Neural cell (in vitro differentiated cells): ENCODE results near the gene RASGRP2. TPM values are rescaled to one million over a fixed set of nuclear protein-coding genes. Genes with fewer than 3 reads are reported as not detected.

Experiments
- H2AFZ ChIP-seq: fragments of 200-600, 300-800 bp; sonication (generic), shearing (Covaris generic); 2 replicates; pipeline ENCODE4 v1.6.0; 2014; ENCODE audit warnings: low read depth, mild to moderate bottlenecking, antibody characterized with exemption, low read length, moderate library complexity
- H3F3A ChIP-seq: fragments of 200-600 bp; shearing (Covaris generic); 2 replicates; pipeline ENCODE4 v1.6.1; 2016; ENCODE audit warnings: mild to moderate bottlenecking, moderate library complexity, mixed read lengths, antibody characterized with exemption, low read length; ENCODE audit not compliant: insufficient read depth, poor library complexity, severe bottlenecking
- H3K27ac ChIP-seq: fragments of 200-600, 300-800 bp; sonication (generic), shearing (Covaris generic); 2 replicates; pipeline ENCODE4 v1.5.1; 2014; ENCODE audit warnings: mild to moderate bottlenecking, low read length, moderate library complexity
- H3K27me3 ChIP-seq: fragments of 300-800, 200-600 bp; sonication (generic), shearing (Covaris generic); 2 replicates; pipeline ENCODE4 v1.6.0; 2014; ENCODE audit warnings: mild to moderate bottlenecking, low read depth, low read length, moderate library complexity; ENCODE audit not compliant: insufficient read depth
- H3K36me3 ChIP-seq: fragments of 300-800, 200-600 bp; sonication (generic), shearing (Covaris generic); 2 replicates; pipeline ENCODE4 v1.5.1; 2014; ENCODE audit warnings: mild to moderate bottlenecking, antibody characterized with exemption, low read length, moderate library complexity; ENCODE audit not compliant: insufficient read depth
- H3K4me2 ChIP-seq: fragments of 300-800, 200-600 bp; sonication (generic), shearing (Covaris generic); 2 replicates; pipeline ENCODE4 v1.6.0; 2014; ENCODE audit warnings: mild to moderate bottlenecking, low read length
- H3K4me3 ChIP-seq: fragments of 300-800, 200-600 bp; sonication (generic), shearing (Covaris generic); 2 replicates; pipeline ENCODE4 v1.5.1; 2014; ENCODE audit warnings: mild to moderate bottlenecking, low read length, moderate library complexity
- H3K79me2 ChIP-seq: fragments of 200-600 bp; shearing (Covaris generic); replicated peaks from 2 replicates; pipeline ENCODE4 v1.6.0; 2014; ENCODE audit warnings: mild to moderate bottlenecking, low read length, moderate library complexity; ENCODE audit not compliant: insufficient read depth
- H3K9ac ChIP-seq: fragments of 300-800, 200-600 bp; sonication (generic), shearing (Covaris generic); 2 replicates; pipeline ENCODE4 v1.6.1; 2016; ENCODE audit warnings: mild to moderate bottlenecking, low read length, mixed read lengths
- H3K9me2 ChIP-seq: fragments of 200-600 bp; shearing (Covaris generic); 2 replicates; pipeline ENCODE4 v1.6.1; 2016; ENCODE audit warnings: mild to moderate bottlenecking, low read length, mixed read lengths; ENCODE audit not compliant: insufficient read depth
- H3K9me3 ChIP-seq: fragments of 200-600, 300-800 bp; sonication (generic), shearing (Covaris generic); 2 replicates; pipeline ENCODE4 v1.6.1; 2016; ENCODE audit warnings: mild to moderate bottlenecking, mixed run types, low read length, moderate library complexity, mixed read lengths
- H4K20me1 ChIP-seq: fragments of 200-600 bp; shearing (Covaris generic); 2 replicates; pipeline ENCODE4 v1.6.1; 2016; ENCODE audit warnings: mild to moderate bottlenecking, mixed run types; ENCODE audit not compliant: insufficient read depth
- EP300 ChIP-seq: fragments of 450-650 bp; conservative IDR thresholded peaks from 2 replicates; pipeline ENCODE4 v1.6.1; 2014; ENCODE audit warnings: antibody characterized with exemption, mild to moderate bottlenecking, moderate library complexity; ENCODE audit not compliant: poor library complexity, severe bottlenecking
- EZH2 ChIP-seq: fragments of 200-600, 300-800 bp; shearing (Covaris generic), sonication (generic); IDR thresholded peaks from 2 replicates; pipeline ENCODE4 v1.6.1; 2014; ENCODE audit warnings: antibody characterized with exemption, low read length, borderline replicate concordance, mild to moderate bottlenecking; ENCODE audit not compliant: insufficient read depth, poor library complexity, severe bottlenecking
- MXI1 ChIP-seq: fragments of 450-650 bp; conservative IDR thresholded peaks from 2 replicates; pipeline ENCODE4 v1.6.1; 2014; ENCODE audit warnings: antibody characterized with exemption, mild to moderate bottlenecking; ENCODE audit not compliant: poor library complexity, severe bottlenecking
- POLR2AphosphoS5 ChIP-seq: IDR thresholded peaks from 2 replicates; pipeline ENCODE4 v1.6.1; 2012
- RAD21 ChIP-seq: fragments of 450-650 bp; conservative IDR thresholded peaks from 2 replicates; pipeline ENCODE4 v1.6.1; 2014; ENCODE audit warnings: antibody characterized with exemption, mild to moderate bottlenecking, moderate library complexity
- SMC3 ChIP-seq: fragments of 450-650 bp; conservative IDR thresholded peaks from 2 replicates; pipeline ENCODE4 v1.6.1; 2014; ENCODE audit warnings: antibody characterized with exemption, mild to moderate bottlenecking, moderate library complexity; ENCODE audit not compliant: poor library complexity
- TAF1 ChIP-seq: IDR thresholded peaks from 2 replicates; pipeline ENCODE4 v1.6.1; 2012; ENCODE audit warnings: low read depth
- polyA plus RNA-seq: library from polyadenylated mRNA; depleted of rRNA; stranded (reverse); fragments of >200 nt; gene quantifications from 2 replicates; pipeline ENCODE4 v1.2.3, GENCODE V29; 2014
- TF ChIP-seq, protein P1 (sequence below): IDR thresholded peaks from 2 replicates; pipeline ENCODE4 v1.6.1; 2012; ENCODE audit warnings: borderline replicate concordance
- TF ChIP-seq, protein P2 (sequence below): fragments of 450-650 bp; IDR thresholded peaks from 2 replicates; pipeline ENCODE4 v1.5.1; 2014; ENCODE audit warnings: antibody characterized with exemption, mild to moderate bottlenecking, moderate library complexity; ENCODE audit not compliant: poor library complexity, severe bottlenecking

Gene RASGRP2
- polyA plus RNA-seq, 1 donor from 2014 or later: 4.5 TPM

- no peak for TF ChIP-seq MXI1
- no peaks in the 10 kb centered on the region for H4K20me1 ChIP-seq
- no peaks in the 10 kb centered on the region for H3K36me3 ChIP-seq
- no peak overlapping the region for H2AFZ ChIP-seq
- H3K27ac ChIP-seq: peak overlapping the region; percentile 43
- H3K9ac ChIP-seq: peak overlapping the region; percentile 43
- no peaks in the 10 kb centered on the region for H3K9me3 ChIP-seq
- H3K79me2 ChIP-seq: peaks cover 14% of the 10 kb centered on the region
- H3K4me3 ChIP-seq: peak overlapping the region; percentile 49
- no peaks in the 10 kb centered on the region for H3F3A ChIP-seq
- no peak overlapping the region for H3K4me2 ChIP-seq
- H3K9me2 ChIP-seq: no peaks in the 10 kb centered on the region
- no peaks in the 10 kb centered on the region for H3K27me3 ChIP-seq
Observed at GRCh38 chr11:64726211-64726641, 17.7 kb downstream of the RASGRP2 start.

DNA sequence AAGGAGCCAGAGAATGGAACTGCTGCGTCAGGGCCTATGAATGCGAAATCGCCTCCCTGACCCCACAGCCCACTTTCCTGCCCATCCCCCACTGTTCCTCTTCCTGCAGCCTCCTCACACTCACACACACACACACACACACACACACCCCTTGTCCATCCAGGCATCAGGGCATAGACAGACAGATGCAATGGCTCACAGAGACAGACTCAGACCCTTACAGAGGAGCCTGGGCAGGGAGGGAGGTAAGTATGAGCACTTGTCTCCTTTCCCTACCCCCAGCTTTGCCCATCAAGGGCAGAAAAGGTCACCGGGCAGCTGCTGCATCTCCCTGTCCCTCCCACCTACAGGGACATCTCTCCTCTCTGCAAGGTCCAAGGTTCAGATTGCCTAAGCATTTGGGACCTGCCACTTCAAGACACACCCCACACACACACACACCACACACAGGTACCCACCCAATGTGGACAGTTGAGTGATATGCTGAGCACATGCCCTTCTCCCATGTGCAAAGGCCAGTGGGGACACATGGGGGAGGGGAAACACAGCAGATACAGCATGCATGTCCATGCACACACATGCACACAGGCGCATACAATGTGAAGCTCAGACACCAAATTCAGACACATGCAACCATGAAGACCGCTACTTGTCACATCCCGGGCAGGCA lies 18.9 kb downstream of the RASGRP2 start:
- TF ChIP-seq POLR2AphosphoS5: no peak
- TF ChIP-seq TAF1: no peak
- no peak for TF ChIP-seq SMC3
- peak; percentile 60 for TF ChIP-seq MXI1
- no peak for TF ChIP-seq EP300
- H3K36me3 ChIP-seq: no peaks in the 10 kb centered on the region
- no peaks in the 10 kb centered on the region for H3K9me3 ChIP-seq
- peak overlapping the region; percentile 43 for H3K27ac ChIP-seq
- peak overlapping the region; percentile 24 for H2AFZ ChIP-seq
- no peaks in the 10 kb centered on the region for H3K9me2 ChIP-seq
- peak overlapping the region; percentile 49 for H3K4me3 ChIP-seq
- peaks cover 3% of the 10 kb centered on the region for H4K20me1 ChIP-seq
- H3K79me2 ChIP-seq: peaks cover 26% of the 10 kb centered on the region
- H3K9ac ChIP-seq: peak overlapping the region; percentile 43
- H3F3A ChIP-seq: no peaks in the 10 kb centered on the region
- no peaks in the 10 kb centered on the region for H3K27me3 ChIP-seq
- H3K4me2 ChIP-seq: peak overlapping the region; percentile 46

- Histone ChIP-seq H3K9me3 (no peaks in the 10 kb centered on the region), H3K4me3 (peak overlapping the region; percentile 91), H3K9me2 (no peaks in the 10 kb centered on the region), H3F3A (no peaks in the 10 kb centered on the region), H3K36me3 (no peaks in the 10 kb centered on the region), H3K27ac (no peak overlapping the region), H3K79me2 (peaks cover 34% of the 10 kb centered on the region), H3K27me3 (no peaks in the 10 kb centered on the region), H2AFZ (no peak overlapping the region), H4K20me1 (peaks cover 4% of the 10 kb centered on the region), H3K9ac (peak overlapping the region; percentile 92), H3K4me2 (no peak overlapping the region)
- TF ChIP-seq EZH2 (no peak), RAD21 (no peak), SMC3 (no peak), EP300 (no peak), TAF1 (no peak), POLR2AphosphoS5 (no peak), MXI1 (no peak)
- TF ChIP-seq, protein P1, sequence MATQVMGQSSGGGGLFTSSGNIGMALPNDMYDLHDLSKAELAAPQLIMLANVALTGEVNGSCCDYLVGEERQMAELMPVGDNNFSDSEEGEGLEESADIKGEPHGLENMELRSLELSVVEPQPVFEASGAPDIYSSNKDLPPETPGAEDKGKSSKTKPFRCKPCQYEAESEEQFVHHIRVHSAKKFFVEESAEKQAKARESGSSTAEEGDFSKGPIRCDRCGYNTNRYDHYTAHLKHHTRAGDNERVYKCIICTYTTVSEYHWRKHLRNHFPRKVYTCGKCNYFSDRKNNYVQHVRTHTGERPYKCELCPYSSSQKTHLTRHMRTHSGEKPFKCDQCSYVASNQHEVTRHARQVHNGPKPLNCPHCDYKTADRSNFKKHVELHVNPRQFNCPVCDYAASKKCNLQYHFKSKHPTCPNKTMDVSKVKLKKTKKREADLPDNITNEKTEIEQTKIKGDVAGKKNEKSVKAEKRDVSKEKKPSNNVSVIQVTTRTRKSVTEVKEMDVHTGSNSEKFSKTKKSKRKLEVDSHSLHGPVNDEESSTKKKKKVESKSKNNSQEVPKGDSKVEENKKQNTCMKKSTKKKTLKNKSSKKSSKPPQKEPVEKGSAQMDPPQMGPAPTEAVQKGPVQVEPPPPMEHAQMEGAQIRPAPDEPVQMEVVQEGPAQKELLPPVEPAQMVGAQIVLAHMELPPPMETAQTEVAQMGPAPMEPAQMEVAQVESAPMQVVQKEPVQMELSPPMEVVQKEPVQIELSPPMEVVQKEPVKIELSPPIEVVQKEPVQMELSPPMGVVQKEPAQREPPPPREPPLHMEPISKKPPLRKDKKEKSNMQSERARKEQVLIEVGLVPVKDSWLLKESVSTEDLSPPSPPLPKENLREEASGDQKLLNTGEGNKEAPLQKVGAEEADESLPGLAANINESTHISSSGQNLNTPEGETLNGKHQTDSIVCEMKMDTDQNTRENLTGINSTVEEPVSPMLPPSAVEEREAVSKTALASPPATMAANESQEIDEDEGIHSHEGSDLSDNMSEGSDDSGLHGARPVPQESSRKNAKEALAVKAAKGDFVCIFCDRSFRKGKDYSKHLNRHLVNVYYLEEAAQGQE: no peak
- TF ChIP-seq, protein P2, sequence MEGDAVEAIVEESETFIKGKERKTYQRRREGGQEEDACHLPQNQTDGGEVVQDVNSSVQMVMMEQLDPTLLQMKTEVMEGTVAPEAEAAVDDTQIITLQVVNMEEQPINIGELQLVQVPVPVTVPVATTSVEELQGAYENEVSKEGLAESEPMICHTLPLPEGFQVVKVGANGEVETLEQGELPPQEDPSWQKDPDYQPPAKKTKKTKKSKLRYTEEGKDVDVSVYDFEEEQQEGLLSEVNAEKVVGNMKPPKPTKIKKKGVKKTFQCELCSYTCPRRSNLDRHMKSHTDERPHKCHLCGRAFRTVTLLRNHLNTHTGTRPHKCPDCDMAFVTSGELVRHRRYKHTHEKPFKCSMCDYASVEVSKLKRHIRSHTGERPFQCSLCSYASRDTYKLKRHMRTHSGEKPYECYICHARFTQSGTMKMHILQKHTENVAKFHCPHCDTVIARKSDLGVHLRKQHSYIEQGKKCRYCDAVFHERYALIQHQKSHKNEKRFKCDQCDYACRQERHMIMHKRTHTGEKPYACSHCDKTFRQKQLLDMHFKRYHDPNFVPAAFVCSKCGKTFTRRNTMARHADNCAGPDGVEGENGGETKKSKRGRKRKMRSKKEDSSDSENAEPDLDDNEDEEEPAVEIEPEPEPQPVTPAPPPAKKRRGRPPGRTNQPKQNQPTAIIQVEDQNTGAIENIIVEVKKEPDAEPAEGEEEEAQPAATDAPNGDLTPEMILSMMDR: no peak
Observed at GRCh38 chr11:64723907-64724862, 19.8 kb downstream of the RASGRP2 start.
